K562 (cell line): ENCODE data around the gene KDM2B. TPM values are rescaled to one million over a fixed set of nuclear protein-coding genes. Genes with fewer than 3 reads are reported as not detected.

Experiments used
- CBFA2T3 ChIP-seq: fragments of 450-650 bp; IDR thresholded peaks from 2 replicates; pipeline ENCODE4 v1.6.1; 2017
- CCNT2 ChIP-seq: IDR thresholded peaks from 2 replicates; pipeline ENCODE4 v1.6.1; 2011; ENCODE audit warnings: borderline replicate concordance, low read depth, mild to moderate bottlenecking, moderate library complexity, mixed read lengths, low read length; ENCODE audit not compliant: insufficient read length; ENCODE audit errors: extremely low read depth
- DIDO1 ChIP-seq: fragments of 450-650 bp; IDR thresholded peaks from 2 replicates; pipeline ENCODE4 v1.6.1; 2016; ENCODE audit warnings: low read depth, missing biosample characterization, missing genetic modification characterization
- GATA2 ChIP-seq: sonication (generic); formaldehyde crosslinking; IDR thresholded peaks from 2 replicates; pipeline ENCODE4 v1.4.0; 2020; ENCODE audit warnings: mild to moderate bottlenecking, missing genetic modification reagents
- GATAD2A ChIP-seq: fragments of 450-650 bp; IDR thresholded peaks from 2 replicates; pipeline ENCODE4 v1.6.1; 2017
- KDM1A ChIP-seq, 2 experiments: fragments of 450-650 bp; IDR thresholded peaks; 2 replicates each; pipeline ENCODE4 v1.6.1; 2016; ENCODE audit warnings: mild to moderate bottlenecking in 2 of 2
- TBP ChIP-seq: optimal IDR thresholded peaks from 2 replicates; pipeline ENCODE3; 2011; ENCODE audit warnings: low read depth, low read length, improper control_type of control experiment
- ZC3H4 ChIP-seq: sonication (generic); formaldehyde crosslinking; IDR thresholded peaks from 2 replicates; pipeline ENCODE4 v1.9.0; 2021; ENCODE audit warnings: missing genetic modification reagents, borderline replicate concordance
- polyA plus RNA-seq, 8 experiments: library from polyadenylated mRNA; depleted of rRNA in 4 of 8; stranded (reverse) in 5 of 8; unstranded in 3 of 8; fragments of >200 nt; fragmentation: Nextera tagmentation in 2 of 8; fragmentation: Illumina TruSeq in 1 of 8; extraction: Ambion mirVana in 2 of 8; extraction: Trizol in 1 of 8; gene quantifications; 2 replicates each; pipeline versions ENCODE4 v1.2.1 to v1.2.3, GENCODE V29; 2011 to 2014; ENCODE audit warnings: inconsistent platforms in 1 of 8, missing spikeins in 1 of 8
- total RNA-seq, 7 experiments: library from RNA; depleted of rRNA in 6 of 7; stranded (reverse); fragments of >200 nt in 6 of 7; fragmentation: Illumina TruSeq in 2 of 7; extraction: Trizol in 2 of 7; gene quantifications; 2 replicates each; pipeline versions ENCODE4 v1.2.1 to v1.2.3, GENCODE V29; 2011 to 2021; ENCODE audit warnings: low replicate concordance in 1 of 7
- TF ChIP-seq, protein P1 (sequence below): fragments of 450-650 bp; IDR thresholded peaks from 2 replicates; pipeline ENCODE4 v1.6.1; 2016
- TF ChIP-seq, protein P2 (sequence below): fragments of 450-650 bp; conservative IDR thresholded peaks from 2 replicates; pipeline ENCODE4 v1.6.1; 2016; ENCODE audit warnings: missing genetic modification characterization, low read depth, mild to moderate bottlenecking, control low read depth, missing compliant biosample characterization
- TF ChIP-seq, protein P3 (sequence below): sonication (generic); formaldehyde crosslinking; IDR thresholded peaks from 2 replicates; pipeline ENCODE4 v1.8.0; 2023; ENCODE audit warnings: mild to moderate bottlenecking, missing genetic modification reagents
- TF ChIP-seq, protein P4 (sequence below), 2 experiments: fragments of 200-800 bp in 1 of 2; sonication (Bioruptor generic) in 1 of 2; sonication (generic) in 1 of 2; formaldehyde crosslinking in 1 of 2; IDR thresholded peaks in 1 of 2; conservative IDR thresholded peaks in 1 of 2; 2 replicates each; pipeline versions ENCODE4 v1.5.0 to v1.6.1; 2016 to 2020; ENCODE audit warnings: missing compliant biosample characterization in 1 of 2, missing genetic modification characterization in 1 of 2, missing genetic modification reagents in 1 of 2
- TF ChIP-seq, protein P5 (sequence below): IDR thresholded peaks from 2 replicates; pipeline ENCODE4 v1.6.1; 2012; ENCODE audit warnings: low read depth, low read length, improper control_type of control experiment, borderline replicate concordance
- TF ChIP-seq, protein P6 (sequence below): fragments of 450-650 bp; IDR thresholded peaks from one replicate; pipeline ENCODE4 v1.6.1; 2018; ENCODE audit warnings: mild to moderate bottlenecking, moderate library complexity; ENCODE audit not compliant: partially characterized antibody

The KDM2B gene
- total and polyA plus RNA-seq, 9 of the 15 experiments (the other 6 are each of a cell fraction or from before 2014, with no cell fraction given), result 7.4 to 50.5 (median 22.5) TPM

DNA sequence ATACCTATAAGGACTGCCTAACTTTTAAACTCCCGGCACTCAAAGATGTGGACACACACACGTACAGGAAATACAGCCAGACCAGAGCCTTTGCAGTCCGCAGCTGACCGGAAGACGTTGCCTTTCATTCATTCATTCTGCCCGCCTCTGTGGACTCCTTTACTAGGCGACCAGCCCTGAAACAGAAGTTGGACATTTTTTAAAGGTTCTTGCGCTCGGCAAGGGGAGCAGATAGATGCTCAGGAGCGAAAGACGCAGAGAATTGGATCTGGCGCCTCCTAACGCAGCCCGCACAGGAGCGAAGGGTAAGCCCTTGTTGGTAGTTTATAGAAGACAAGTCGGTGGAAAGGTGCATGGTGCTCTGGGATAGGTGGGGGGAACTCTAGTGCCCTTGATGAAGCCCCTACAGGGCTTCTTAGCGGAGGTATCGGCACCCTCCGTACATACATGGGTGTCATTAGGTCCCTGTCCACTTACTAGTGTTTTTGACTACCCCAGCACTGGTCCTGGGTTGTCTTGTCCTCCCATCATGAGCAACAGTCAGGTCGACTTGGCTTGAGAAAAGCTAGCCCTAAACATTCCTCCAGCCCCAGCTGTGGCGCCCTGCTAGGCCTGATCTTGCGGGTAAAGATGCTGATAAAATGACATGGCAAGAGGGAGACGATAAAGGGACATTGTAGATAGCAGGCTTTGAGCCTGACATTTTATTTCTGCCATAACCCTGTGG lies at the start of gene KDM2B (continued):
- TF ChIP-seq, protein P1, sequence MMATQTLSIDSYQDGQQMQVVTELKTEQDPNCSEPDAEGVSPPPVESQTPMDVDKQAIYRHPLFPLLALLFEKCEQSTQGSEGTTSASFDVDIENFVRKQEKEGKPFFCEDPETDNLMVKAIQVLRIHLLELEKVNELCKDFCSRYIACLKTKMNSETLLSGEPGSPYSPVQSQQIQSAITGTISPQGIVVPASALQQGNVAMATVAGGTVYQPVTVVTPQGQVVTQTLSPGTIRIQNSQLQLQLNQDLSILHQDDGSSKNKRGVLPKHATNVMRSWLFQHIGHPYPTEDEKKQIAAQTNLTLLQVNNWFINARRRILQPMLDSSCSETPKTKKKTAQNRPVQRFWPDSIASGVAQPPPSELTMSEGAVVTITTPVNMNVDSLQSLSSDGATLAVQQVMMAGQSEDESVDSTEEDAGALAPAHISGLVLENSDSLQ, result 0 out of 2 replicates have a peak, but pooled peaks have one; percentile 20
- TF ChIP-seq GATA2 (CRISPR knock-in tag) (0 out of 2 replicates have a peak, but pooled peaks have one; percentile 24), CCNT2 (no peak), KDM1A (IDR thresholded peaks at IDR 0.05) (peak in 1 of 2 experiments; percentile 31; a peak in 2 of 4 replicates), CBFA2T3 (peak; percentile 71), TBP (peak; percentile 23), ZC3H4 (CRISPR knock-in tag) (no peak), GATAD2A (0 out of 2 replicates have a peak, but pooled peaks have one; percentile 34), DIDO1 (tag) (0 out of 2 replicates have a peak, but pooled peaks have one; percentile 20)
- TF ChIP-seq, protein P2, sequence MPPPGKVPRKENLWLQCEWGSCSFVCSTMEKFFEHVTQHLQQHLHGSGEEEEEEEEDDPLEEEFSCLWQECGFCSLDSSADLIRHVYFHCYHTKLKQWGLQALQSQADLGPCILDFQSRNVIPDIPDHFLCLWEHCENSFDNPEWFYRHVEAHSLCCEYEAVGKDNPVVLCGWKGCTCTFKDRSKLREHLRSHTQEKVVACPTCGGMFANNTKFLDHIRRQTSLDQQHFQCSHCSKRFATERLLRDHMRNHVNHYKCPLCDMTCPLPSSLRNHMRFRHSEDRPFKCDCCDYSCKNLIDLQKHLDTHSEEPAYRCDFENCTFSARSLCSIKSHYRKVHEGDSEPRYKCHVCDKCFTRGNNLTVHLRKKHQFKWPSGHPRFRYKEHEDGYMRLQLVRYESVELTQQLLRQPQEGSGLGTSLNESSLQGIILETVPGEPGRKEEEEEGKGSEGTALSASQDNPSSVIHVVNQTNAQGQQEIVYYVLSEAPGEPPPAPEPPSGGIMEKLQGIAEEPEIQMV, result no peak
- TF ChIP-seq, protein P3, sequence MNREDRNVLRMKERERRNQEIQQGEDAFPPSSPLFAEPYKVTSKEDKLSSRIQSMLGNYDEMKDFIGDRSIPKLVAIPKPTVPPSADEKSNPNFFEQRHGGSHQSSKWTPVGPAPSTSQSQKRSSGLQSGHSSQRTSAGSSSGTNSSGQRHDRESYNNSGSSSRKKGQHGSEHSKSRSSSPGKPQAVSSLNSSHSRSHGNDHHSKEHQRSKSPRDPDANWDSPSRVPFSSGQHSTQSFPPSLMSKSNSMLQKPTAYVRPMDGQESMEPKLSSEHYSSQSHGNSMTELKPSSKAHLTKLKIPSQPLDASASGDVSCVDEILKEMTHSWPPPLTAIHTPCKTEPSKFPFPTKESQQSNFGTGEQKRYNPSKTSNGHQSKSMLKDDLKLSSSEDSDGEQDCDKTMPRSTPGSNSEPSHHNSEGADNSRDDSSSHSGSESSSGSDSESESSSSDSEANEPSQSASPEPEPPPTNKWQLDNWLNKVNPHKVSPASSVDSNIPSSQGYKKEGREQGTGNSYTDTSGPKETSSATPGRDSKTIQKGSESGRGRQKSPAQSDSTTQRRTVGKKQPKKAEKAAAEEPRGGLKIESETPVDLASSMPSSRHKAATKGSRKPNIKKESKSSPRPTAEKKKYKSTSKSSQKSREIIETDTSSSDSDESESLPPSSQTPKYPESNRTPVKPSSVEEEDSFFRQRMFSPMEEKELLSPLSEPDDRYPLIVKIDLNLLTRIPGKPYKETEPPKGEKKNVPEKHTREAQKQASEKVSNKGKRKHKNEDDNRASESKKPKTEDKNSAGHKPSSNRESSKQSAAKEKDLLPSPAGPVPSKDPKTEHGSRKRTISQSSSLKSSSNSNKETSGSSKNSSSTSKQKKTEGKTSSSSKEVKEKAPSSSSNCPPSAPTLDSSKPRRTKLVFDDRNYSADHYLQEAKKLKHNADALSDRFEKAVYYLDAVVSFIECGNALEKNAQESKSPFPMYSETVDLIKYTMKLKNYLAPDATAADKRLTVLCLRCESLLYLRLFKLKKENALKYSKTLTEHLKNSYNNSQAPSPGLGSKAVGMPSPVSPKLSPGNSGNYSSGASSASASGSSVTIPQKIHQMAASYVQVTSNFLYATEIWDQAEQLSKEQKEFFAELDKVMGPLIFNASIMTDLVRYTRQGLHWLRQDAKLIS (CRISPR knock-in tag), result peak; percentile 65; the same call in 1 of the 2 replicates
- TF ChIP-seq, protein P4, sequence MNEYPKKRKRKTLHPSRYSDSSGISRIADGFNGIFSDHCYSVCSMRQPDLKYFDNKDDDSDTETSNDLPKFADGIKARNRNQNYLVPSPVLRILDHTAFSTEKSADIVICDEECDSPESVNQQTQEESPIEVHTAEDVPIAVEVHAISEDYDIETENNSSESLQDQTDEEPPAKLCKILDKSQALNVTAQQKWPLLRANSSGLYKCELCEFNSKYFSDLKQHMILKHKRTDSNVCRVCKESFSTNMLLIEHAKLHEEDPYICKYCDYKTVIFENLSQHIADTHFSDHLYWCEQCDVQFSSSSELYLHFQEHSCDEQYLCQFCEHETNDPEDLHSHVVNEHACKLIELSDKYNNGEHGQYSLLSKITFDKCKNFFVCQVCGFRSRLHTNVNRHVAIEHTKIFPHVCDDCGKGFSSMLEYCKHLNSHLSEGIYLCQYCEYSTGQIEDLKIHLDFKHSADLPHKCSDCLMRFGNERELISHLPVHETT (CRISPR knock-in tag; conservative IDR thresholded peaks at IDR 0.05 in 1 of 2, IDR thresholded peaks at IDR 0.05 in 1 of 2), result no peak
- TF ChIP-seq, protein P5, sequence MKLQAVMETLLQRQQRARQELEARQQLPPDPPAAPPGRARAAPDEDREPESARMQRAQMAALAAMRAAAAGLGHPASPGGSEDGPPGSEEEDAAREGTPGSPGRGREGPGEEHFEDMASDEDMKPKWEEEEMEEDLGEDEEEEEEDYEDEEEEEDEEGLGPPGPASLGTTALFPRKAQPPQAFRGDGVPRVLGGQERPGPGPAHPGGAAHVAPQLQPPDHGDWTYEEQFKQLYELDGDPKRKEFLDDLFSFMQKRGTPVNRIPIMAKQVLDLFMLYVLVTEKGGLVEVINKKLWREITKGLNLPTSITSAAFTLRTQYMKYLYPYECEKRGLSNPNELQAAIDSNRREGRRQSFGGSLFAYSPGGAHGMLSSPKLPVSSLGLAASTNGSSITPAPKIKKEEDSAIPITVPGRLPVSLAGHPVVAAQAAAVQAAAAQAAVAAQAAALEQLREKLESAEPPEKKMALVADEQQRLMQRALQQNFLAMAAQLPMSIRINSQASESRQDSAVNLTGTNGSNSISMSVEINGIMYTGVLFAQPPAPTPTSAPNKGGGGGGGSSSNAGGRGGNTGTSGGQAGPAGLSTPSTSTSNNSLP, result peak; percentile 74
- TF ChIP-seq, protein P6, sequence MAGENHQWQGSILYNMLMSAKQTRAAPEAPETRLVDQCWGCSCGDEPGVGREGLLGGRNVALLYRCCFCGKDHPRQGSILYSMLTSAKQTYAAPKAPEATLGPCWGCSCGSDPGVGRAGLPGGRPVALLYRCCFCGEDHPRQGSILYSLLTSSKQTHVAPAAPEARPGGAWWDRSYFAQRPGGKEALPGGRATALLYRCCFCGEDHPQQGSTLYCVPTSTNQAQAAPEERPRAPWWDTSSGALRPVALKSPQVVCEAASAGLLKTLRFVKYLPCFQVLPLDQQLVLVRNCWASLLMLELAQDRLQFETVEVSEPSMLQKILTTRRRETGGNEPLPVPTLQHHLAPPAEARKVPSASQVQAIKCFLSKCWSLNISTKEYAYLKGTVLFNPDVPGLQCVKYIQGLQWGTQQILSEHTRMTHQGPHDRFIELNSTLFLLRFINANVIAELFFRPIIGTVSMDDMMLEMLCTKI, result no peak
